GM21825 (cell line): ENCODE data around the gene KCNMA1.
"Not testable (repeated sequence)": the region's sequence is repeated elsewhere in the genome, so short reads cannot be mapped to it uniquely, and the experiment has no call there.

ENCODE experiments used
- ATAC-seq: cut with Tn5 transposase; IDR thresholded peaks from one replicate; pipeline ENCODE4 v1.9.1; 2021; ENCODE audit warnings: mild to moderate bottlenecking, moderate library complexity; ENCODE audit not compliant: unreplicated experiment

Gene KCNMA1

GRCh38 chr10:77608281-77608680 is 29.3 kb downstream of the KCNMA1 start:
- no peak for ATAC-seq

- ATAC-seq, result no peak
These were observed 30.9 kb downstream of the KCNMA1 start for GRCh38 chr10:77606751-77607150.

GRCh38 chr10:77605466-77605865 is 32.1 kb downstream of the KCNMA1 start:
- ATAC-seq, result no peak

DNA sequence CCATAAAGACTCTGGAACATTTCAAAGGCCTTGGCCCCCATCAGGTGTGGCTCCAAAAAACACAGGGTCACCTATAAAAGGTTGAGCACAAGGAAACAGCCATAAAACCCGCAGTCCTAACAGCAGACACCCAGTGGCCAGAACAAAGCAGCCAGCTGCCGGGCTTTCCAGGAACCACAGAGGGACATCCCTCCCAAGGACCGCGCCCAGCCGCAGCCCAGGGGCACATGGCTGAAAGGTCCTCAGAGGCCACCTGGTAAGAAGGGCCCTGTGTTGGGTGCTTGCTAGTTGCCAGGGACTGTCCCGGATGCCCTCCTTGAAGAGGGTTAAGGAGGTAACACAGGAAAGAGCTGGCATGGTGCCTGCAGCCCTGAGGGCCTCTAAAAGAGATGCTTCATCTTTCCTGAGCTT is 32.7 kb downstream of the KCNMA1 start:
- no peak for ATAC-seq

DNA sequence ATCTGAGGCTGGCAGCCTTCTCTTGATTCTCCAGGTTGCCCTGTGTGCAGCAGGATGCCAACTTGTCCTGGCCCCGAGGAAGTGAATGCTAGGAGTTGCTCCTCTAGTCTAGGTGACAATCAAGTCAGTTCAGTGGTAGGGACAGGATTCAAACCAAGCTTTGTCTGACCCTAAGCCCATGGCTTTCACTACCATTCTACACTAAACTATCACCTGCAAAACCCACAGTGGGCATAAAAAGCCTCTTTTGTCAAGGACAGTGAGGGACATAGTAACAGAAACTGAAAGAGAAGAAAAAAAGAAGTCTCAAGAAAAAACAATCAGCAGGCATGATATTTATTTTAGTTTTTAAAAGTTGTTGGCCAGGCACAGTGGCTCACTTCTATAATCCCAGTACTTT is 33.5 kb downstream of the KCNMA1 start:
- ATAC-seq, result peak; percentile 35

GRCh38 chr10:77603534-77603927 is 34.1 kb downstream of the KCNMA1 start:
- peak; percentile 56 for ATAC-seq

DNA sequence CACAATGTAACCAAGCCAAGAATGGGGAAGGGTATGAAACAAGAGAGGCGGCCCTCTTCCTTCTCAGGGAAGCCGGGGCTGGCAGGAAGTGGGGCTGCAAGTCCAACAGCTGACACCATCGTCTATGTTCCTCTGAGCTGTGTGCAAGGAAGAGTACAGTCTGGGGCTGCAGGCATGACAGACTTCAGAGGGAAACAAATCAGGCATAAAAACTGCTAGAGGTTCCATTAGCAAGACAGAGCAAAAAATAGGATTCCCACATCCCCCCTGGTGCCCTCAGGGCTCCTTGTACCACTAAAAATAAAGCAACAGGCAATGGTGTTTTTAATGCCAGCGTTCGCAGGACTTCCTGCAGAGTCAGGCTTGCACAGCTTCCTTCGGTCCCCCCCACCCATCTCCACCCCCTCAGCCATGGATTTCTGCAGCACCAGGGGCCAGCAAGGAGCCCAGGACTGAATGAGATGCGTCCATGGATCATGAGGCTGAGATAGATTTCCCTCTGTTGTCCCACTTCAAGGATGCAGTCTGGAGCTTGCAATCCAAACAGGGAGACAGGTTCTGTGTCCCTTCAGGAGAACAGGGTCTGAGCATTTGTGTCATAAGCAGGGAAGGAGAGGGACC is 34.6 kb downstream of the KCNMA1 start:
- no peak for ATAC-seq

DNA sequence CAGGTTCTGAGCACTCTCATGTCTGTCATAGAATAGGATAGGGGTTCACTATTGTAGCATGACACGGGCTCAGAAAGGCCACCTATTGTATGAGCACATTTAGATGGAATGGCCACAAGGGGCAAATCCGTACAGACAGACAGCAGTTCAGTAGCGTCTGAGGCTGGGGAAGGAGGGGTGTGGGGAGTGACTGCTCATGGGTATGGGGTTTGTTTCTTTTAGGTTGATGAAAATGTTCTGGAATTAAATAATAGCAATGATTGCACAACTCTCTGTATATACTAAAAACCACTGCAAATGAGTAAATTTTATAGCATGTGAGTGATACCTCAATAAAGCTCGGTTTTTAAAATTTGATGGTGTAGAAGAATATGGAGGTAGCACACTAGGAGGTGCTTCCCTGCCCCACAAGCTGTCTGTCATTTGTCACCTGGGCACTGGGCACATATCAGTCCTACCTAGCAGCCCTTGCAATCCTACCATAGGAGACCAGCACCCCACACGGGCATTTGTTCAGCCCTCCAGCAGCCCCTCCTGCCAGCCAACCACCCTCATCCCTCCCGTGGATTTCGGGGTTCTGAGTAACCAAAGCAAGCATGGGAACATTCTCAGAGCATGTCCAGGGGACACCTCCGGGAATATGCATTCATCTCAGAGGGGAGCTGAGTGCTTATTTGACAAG is 35.2 kb downstream of the KCNMA1 start:
- no peak for ATAC-seq

DNA sequence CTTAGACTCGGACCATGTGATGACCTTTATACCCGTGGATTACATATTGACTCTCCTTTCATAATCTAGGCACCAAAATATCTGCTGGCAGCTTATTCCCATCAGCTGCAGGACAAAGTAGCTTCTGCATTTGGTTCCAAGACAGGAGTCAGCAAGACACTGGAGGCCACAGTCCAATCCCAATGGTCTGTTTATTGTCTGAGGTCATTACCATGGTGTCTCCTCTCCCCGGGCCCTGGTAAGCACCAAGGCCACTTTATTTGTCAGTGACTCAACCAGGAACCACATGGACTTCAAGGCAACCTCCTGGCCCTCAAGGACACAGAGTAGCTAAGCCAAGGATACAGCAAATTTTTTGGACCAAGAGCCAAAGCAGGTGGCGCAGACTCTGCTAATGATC is 36.1 kb downstream of the KCNMA1 start:
- no peak for ATAC-seq

DNA sequence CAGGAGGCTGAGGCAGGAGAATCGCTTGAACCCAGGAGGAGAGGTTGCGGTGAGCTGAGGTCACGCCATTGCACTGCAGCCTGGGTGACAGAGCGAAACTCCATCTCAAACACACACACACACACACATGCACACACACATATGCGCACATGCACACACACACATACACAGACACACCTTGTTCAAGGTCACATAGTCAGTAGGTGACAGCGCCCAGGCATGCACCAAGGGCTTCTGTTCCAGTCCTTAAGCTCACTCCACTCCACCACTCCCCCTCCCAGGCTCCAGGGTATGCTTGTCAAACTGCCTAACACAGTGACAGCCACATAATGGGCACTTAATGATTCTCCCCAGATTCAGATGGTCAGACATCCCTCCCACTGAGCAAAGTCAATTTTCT is 37.0 kb downstream of the KCNMA1 start:
- no peak for ATAC-seq

GRCh38 chr10:77599651-77600050 is 38.0 kb downstream of the KCNMA1 start:
- ATAC-seq, result no peak

- ATAC-seq, result no peak
These were observed 39.0 kb downstream of the KCNMA1 start for GRCh38 chr10:77598606-77599005.

- no peak for ATAC-seq
These were observed 40.0 kb downstream of the KCNMA1 start for GRCh38 chr10:77597560-77597959.

GRCh38 chr10:77594471-77594783 is 43.2 kb downstream of the KCNMA1 start:
- no peak for ATAC-seq

DNA sequence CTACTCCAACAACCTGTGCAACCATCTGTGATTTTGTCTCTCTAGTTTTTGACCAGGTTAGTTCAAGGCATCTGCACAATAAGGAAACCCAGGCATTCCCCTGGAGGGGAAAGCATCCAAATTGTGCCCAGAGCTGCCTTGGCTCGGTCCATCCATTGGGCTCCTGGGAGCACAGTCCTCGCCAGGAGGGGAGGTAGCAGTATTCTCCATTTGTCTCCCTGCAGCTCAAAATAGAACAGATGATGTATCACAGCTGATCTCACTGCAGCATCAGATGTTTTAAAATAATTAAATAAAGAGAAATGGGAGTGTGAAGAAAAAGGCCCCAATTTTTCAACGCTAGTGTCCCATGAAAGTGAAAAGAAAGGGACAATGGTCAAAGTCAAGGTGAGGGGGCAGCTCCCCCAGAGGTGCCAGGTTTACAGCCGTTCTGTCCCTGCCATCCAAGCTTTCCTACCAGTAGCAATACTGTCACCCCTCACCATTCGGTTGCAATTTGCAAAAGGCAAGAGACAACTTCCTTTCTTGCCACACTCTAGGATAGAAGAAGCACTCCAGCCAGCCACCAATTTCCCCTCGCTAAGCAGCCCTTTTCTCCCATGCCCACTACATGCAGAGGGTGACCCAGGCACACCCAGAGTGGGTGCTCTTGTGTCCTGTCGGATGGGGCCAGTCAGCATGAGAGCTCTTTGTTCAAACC is 43.7 kb downstream of the KCNMA1 start:
- no peak for ATAC-seq

GRCh38 chr10:77592946-77593636 is 44.5 kb downstream of the KCNMA1 start:
- ATAC-seq, result no peak

DNA sequence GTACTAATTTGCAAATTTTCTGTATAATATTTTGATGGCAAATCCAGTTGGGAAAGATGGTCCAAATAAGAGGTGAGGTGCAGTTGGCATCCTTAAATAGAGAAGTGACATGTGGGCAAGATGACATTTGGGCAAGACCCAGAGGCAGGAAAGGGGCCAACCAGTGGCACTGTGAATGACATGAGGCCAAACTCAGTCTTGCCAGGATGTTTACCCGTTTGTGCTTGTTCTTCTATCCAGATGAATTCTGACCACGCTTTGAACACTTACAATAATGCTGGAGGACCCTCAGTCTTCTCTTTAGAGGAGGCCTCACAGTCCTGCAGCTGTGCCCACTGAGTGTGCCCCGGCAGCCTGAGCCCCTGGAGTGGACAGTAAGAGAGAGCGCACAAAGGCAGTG is 45.1 kb downstream of the KCNMA1 start:
- no peak for ATAC-seq

GRCh38 chr10:77591238-77591880 is 46.2 kb downstream of the KCNMA1 start:
- ATAC-seq, result no peak

DNA sequence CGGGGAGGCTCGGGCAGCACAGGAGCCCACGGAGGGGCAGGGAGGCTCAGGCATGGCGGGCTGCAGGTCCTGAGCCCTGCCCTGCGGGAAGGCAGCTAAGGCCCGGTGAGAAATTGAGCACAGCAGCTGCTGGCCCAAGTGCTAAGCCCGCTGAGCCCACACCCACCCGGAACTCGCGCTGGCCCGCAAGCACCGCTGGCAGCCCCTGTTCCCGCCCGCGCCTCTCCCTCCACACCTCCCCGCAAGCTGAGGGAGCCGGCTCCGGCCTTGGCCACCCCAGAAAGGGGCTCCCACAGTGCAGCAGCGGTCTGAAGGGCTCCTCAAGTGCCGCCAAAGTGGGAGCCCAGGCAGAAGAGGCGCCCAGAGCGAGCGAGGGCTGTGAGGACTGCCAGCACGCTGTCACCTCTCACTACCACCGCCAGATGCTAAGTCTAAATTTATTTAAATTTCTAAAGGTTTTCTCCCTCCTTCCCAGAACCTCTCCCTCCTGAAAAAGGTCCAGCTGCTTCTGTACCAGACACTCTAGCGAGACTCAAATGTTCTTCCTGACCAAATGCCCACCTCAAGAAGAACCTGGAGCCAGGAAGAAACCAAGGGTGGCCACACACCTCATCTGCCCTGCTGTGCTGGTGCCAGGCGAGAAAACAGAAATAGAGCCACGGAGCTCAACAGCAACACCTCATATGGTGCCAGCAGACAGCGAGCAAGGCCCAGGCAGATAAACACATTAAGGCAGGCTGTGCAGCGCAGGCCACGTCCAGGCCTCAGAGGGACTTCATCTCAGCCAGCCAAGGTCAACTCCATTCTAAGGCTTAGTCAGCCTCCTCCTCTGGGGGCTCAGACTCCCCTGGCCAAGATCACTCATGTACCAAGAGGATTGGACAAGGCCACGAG is 47.0 kb downstream of the KCNMA1 start:
- ATAC-seq, result no peak

DNA sequence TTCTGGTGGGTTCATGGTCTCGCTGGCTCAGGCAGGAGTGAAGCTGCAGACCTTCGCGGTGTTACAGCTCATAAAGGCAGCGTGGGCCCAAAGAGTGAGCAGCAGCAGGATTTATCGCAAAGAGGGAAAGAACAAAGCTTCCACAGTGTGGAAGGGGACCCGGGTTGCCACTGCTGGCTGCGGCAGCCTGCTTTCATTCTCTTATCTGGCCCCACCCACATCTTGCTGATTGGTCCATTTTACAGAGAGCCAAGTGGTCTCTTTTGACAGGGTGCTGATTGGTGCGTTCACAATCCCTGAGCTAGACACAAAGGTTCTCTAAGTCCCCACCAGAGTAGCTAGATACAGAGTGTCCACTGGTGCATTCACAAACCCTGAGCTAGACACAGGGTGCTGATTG is 47.9 kb downstream of the KCNMA1 start:
- not testable (repeated sequence) for ATAC-seq
